GM12875 (cell line): ENCODE results near the gene PCK2.
"Not testable (repeated sequence)": the region's sequence is repeated elsewhere in the genome, so short reads cannot be mapped to it uniquely, and the experiment has no call there.

ENCODE experiments used
- H3K4me3 ChIP-seq: one replicate; pipeline ENCODE4 v1.5.1; 2011; ENCODE audit warnings: low read depth, low read length, control low read depth
- TF ChIP-seq, protein P1 (sequence below): IDR thresholded peaks from 2 replicates; pipeline ENCODE4 v1.5.1; 2011; ENCODE audit warnings: low read depth, mild to moderate bottlenecking, control low read depth, inconsistent platforms, low read length, moderate library complexity, borderline replicate concordance; ENCODE audit not compliant: insufficient read depth

Gene PCK2

GRCh38 chr14:24100197-24100981, 6.3 kb downstream of the PCK2 start:
- no peak overlapping the region for H3K4me3 ChIP-seq
- TF ChIP-seq, protein P1, sequence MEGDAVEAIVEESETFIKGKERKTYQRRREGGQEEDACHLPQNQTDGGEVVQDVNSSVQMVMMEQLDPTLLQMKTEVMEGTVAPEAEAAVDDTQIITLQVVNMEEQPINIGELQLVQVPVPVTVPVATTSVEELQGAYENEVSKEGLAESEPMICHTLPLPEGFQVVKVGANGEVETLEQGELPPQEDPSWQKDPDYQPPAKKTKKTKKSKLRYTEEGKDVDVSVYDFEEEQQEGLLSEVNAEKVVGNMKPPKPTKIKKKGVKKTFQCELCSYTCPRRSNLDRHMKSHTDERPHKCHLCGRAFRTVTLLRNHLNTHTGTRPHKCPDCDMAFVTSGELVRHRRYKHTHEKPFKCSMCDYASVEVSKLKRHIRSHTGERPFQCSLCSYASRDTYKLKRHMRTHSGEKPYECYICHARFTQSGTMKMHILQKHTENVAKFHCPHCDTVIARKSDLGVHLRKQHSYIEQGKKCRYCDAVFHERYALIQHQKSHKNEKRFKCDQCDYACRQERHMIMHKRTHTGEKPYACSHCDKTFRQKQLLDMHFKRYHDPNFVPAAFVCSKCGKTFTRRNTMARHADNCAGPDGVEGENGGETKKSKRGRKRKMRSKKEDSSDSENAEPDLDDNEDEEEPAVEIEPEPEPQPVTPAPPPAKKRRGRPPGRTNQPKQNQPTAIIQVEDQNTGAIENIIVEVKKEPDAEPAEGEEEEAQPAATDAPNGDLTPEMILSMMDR = no peak

- TF ChIP-seq, protein P1 = no peak
- H3K4me3 ChIP-seq = no peak overlapping the region
These were observed 6.9 kb downstream of the PCK2 start for GRCh38 chr14:24100982-24101494.

DNA sequence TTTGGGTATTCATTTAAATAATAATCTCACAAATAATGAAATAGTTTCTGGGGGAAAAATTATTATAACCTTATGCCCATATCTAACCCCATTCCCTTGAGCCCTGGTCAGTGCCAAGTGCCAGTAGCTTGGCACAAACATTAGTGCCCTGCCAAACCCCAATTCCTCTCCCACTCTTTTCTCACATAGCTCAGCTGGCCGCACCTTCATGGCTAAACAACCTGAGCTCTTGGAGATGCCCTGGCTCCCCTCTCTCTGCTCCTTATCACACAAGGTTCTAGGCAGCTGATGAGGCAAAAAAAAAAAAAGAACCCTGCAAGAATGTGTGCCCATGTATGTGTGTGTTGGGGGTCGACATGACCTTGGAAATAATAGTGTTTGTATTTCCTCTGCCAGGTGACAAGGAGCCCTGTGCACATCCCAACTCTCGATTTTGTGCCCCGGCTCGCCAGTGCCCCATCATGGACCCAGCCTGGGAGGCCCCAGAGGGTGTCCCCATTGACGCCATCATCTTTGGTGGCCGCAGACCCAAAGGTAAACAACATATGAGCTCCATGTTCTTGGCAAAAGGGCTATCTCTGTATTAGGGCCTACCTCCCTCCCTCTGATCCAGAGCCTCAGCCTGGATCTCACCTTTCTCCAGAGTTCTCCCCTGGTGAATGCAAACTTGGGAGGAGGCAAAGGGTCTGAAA, 8.4 kb downstream of the PCK2 start:
- H3K4me3 ChIP-seq = no peak overlapping the region
- TF ChIP-seq, protein P1 = no peak

DNA sequence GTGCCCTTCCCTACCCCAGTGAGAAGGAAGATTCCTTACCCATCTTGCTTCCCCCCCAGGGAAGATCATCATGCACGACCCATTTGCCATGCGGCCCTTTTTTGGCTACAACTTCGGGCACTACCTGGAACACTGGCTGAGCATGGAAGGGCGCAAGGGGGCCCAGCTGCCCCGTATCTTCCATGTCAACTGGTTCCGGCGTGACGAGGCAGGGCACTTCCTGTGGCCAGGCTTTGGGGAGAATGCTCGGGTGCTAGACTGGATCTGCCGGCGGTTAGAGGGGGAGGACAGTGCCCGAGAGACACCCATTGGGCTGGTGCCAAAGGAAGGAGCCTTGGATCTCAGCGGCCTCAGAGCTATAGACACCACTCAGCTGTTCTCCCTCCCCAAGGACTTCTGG, 9.3 kb downstream of the PCK2 start:
- H3K4me3 ChIP-seq = no peak overlapping the region
- TF ChIP-seq, protein P1 = no peak

DNA sequence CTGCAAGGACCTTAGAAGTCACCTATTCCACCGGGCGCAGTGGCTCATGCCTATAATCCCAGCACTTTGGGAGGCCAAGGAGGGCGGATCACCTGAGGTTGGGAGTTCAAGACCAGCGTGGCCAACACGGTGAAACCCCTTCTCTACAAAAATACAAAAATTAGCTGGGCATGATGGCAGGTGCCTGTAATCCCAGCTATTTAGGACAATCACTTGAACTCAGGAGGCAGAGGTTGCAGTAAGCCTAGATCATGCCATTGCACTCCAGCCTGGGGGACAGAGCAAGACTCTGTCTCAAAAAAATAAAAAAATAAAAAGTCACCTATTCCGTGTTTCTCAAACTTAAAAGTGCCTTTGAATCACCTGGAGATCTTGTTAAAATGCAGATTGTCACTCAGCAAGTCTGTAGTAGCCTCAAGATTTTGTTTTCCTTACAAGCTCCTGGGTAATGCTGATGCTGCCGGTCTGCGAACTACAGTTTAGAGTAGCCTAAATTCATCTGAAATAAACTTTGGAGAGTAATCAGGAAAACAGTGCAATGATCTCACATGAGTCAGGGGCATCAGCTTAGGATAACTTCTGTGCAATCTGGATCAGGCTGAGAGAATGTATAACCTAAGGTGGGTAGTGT, 11.6 kb downstream of the PCK2 start:
- not testable (repeated sequence) for H3K4me3 ChIP-seq

DNA sequence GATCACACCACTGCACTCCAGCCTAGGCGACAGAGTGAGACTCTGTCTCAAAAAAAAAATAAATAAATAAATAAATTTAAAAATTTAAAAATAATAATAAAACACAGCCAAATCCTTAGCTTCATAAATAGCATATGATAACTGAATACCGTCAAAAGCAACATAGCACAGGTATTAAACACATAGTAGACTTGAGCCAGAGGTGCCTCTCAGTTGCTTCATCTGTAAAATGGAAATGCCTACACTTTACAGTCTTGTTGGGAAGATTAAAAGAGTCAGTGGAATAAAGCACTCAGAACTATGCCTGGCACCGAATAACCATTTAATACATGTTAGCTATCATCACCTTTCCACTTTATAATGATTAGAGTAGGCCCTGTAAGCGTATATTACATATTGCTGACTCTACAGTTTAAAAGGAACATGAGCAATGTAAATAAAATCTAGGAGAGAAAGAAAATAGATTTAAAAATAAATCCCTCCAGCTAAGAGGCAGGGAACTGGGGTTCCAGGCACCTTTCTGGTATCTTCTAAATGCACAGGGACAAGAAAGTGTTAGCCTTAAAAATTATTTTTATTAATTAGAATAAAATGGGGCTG, 12.7 kb downstream of the PCK2 start:
- TF ChIP-seq, protein P1 = no peak
- no peak overlapping the region for H3K4me3 ChIP-seq

GRCh38 chr14:24108336-24108874, 14.3 kb downstream of the PCK2 start:
- TF ChIP-seq, protein P1 = no peak
- H3K4me3 ChIP-seq = no peak overlapping the region
